Dermis microvascular lymphatic vessel endothelial cell (primary cell): Measurements from ENCODE around the gene SNX20. TPM values are rescaled to one million over a fixed set of nuclear protein-coding genes. Genes with fewer than 3 reads are reported as not detected.

Experiments
- DNase-seq, 2 donors: peaks; one replicate each; pipeline versions ENCODE4 v3.0.0 to v3.0.0-alpha.2; 2010; ENCODE audit warnings: low read depth in 2 of 2
- total RNA-seq: library from RNA; depleted of rRNA; stranded (reverse); fragments of >200 nt; gene quantifications from 2 replicates; pipeline ENCODE4 v1.2.1, GENCODE V29; 2014

The SNX20 gene
- total RNA-seq, 1 donor from 2014 or later: 0.13 TPM

DNA sequence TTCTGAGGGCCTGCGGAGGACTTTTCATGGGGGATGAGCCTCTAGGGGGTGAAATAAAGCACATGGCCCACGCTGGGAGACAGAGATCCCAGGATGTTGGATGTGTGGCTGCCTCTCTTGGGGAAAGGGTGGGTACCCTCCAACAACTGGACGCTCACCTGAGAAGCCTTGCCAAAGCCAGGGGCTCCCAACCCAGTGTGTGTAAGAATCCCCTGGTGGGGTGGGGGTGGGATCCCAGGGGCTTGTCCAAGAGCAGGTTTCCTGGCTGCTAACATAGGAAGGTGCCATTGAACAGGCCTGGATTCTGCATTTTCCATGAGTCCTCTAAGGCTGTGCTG lies 587 bp downstream of the SNX20 start:
- DNase-seq: no peak

DNA sequence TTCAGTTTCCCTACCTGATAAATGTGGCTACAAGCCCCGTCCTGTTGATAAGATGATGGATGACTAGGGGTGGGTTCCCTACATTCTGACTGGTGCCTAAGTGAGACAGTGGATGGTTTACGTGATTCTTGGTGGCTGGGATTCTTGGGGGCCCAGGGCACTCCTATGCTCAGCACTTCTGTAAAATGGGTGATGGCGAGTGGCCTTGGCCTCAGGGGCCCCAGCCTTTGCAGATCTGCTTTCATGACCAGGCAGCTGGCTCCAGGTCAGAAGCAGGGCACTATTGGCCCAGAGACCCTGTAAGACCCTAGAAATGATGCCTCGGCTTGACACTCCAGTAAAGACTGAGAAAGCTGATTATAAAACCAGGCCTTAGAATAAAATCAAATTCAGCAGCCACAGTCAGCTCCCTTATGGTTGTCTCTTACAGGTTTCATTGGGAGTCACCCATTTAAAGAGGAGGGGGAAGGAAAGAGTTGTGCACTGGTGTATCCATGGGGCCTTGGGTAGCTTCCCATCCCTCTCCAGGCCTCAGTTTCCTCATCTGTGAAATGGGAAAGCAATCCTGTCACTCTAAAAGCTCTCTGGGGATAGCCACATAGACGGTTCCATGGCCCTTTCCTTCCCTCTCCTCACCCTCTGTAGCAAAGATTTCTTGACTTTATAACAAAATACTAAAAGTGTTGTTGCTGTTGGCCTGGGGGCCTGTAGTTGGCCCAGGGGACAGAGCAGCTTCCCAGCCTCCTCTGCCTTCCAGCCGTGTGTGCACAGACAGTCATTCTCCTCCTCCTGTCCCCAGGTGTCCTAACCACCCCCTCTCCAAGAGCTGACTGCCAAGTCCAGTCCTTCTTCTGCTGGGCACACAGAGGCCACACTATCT lies 1.2 kb downstream of the SNX20 start:
- no peak for DNase-seq

- DNase-seq: no peak
Measured at GRCh38 chr16:50679266-50679665, 1.8 kb downstream of the SNX20 start.

- DNase-seq: no peak
Measured at GRCh38 chr16:50678531-50678930, 2.6 kb downstream of the SNX20 start.

DNA sequence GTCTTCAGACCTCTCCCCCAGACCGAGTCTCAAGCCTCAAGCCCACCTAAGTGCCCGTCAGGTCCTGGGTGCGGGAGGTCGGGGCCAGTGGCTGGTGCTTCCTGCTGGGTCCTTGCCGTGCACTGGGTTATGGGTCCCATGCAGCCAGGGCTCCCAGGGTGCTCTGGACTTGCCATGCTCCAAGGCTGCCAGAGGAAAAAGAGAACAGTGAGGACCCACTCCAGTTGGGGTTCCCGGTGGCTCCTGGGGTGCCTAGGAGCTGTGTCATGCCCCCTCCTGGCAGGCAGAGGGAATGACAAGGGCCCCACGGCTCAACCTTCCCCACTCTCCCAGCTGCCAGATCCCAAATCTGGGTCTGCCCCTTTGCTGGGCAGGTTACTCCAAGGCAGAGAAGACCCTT lies 3.8 kb downstream of the SNX20 start:
- DNase-seq: no peak

DNA sequence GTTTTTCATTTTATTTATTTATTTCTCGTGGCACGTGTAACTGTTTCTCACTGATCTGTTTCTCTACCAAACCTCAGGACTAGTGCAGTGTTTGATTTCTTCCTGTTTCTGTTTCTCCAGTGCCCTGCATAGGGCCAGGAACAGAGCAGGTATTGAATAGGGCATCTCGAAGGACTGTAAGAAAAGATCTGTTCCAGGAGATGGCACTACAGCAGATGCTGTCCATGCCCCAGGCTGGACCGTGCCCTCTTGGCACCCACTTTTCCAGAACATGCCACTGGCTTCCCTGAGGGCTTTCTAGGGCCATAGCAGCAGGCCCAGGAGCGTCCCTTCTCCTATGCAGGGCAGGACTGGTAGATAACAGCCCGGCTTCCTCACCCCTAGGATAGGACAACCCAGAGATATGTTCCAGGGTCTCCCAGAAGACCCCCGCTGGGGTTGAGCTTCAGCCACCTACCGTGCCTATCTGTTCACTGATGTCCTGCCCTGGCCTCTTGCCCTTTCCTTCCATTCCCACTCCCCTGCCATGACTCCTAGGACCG lies 4.4 kb downstream of the SNX20 start:
- no peak for DNase-seq

DNA sequence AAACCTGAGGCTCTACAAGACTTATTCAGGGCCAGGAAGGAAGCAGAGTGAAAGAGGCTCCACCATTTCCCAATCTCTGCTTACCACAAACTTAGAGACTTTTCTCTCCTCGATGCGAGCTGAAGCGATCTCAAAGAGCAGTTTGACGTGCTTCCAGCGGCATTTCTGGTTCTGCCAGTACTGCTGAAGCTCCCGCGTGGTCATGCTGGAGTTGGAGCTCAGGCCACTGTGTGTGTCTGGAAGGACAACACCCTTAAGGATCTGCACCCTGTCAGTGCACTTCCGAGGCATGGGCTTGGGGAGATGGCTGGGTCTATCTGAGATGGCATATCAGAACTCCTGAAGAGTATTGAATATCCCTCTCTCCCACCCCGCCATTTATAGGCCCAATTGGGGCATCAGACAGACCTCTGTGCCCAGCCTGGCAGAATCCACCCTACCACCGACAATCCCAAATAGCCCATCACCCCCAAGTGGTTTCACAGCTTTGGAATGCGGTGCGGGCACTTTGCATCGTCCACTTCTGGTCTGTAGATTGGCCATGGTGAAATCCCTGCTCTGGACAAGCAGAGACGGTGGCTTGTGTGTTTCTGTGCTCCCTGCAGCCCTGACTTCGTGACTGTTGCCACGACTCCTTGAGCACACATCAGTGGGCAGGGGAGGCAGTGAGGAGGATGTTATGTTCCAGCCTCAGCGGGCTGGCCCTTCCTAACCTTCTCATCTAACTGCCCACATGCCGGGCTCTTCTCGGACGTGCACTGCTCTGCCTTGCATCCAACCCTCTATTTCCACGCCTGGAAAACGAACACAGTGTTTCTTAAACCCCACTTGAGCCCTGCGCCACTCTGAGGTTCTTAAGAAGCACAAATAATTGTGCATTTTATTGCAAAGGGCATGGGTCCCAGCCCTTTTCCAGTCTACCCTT lies 5.2 kb downstream of the SNX20 start:
- DNase-seq: no peak

GRCh38 chr16:50674831-50675230 lies 6.3 kb downstream of the SNX20 start:
- DNase-seq: no peak

DNA sequence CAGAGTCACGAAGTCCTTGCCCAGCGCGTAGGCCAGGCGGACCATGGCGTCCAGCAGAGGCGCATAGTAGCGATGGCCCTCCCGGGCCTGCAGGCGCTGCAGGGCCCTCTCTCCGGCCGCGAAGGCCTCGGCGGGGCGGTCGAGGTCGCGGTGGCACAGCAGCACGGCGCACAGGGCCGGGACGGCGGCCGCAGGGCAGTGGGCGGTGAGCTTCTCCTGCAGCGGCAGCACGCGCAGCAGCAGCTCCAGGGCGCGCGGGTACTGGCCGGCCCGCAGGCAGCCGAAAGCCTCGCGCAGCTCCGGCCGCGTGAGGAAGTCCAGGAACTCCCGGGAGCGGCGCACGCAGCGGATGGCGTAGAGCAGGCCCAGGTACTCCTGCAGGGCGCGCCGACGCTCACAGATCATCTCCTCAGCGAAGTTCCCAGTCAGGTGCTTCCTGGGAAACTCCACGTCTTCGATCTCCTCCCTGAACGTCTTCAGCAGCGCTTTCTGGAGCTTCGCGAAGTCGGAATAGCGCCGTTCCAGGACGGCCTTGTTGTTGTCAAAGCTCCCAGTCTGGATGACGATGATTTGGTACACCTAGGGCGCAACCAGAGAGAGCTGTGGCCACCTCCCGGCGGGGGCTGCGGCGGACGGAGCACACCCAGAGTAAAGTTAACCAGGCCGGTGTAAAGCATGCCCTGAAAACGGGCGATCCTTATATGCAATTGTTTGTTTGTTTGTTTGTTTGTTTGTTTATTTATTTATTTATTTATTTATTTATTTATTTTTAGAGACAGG lies 7.4 kb downstream of the SNX20 start:
- DNase-seq: no peak

GRCh38 chr16:50671644-50672260 lies 9.4 kb downstream of the SNX20 start:
- DNase-seq: peak in 1 of 2 donors; percentile 48

DNA sequence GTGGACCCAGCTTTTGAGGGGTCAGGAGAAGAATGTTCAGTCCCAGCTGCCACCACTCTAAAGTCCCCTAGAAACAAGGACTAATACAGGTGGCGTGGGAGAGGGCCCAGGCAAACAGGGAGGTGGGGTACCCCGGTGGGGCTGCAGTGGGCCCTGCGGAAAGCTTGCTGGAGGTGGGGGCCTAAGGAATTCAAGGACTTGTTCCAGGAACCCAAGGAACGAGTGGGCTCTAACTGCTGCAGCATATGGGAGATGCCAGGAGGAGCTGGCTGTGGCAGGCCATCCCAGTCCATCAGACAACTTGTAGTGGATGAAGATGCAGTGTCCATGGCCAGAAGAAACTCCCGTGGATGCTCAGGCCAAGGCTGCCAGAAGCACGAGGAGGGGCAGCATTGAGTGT lies 10.6 kb downstream of the SNX20 start:
- no peak for DNase-seq

DNA sequence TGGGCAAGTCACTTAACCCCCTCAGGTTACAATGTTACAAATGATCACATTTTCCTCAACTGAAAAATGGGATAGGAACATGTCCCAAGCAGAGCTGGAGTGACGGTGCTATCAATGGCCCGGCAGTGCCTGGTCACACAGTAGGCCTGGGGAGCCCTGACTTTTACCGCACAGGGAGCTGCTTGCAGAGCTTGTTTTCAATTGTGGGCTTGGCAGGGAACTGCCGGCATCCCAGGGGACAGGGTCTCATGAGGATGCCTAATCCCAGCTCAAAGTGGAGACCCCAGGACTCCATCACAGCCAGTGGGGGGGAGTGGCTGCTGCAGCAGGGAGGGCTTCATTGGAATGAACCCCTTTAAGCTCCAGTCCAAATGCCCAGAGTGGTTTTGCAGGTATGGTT lies 11.4 kb downstream of the SNX20 start:
- no peak for DNase-seq

DNA sequence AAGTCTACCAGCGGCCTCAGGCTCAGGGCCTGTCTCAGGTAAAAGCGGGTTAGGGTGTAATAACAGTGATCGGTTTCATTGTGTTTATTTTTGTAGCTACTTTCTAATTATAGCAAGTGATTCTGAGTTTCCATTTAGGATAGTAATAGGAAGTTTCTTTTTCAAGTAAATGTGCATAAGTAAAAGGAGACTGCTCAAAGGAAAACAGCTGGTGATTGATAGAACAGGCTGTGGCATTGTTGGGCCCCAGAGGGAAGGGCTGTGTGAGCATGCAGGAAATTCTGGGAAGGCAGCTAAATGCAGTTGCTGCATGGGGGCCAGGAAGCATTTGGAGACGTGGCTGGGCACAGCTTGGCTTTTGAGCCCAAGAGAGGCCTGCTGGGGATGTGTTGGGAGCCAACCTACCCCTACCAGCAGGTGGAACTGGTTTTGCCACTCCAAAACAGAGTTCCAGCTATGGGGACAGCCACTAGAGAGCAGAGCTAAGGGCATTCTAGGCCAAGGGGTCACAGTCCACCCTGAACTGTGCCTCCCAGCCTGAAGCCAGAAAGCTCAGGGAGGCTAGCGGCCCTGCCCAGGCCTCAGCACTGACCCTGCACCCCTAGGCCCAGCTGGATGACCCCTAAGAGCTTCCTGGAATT lies 12.6 kb downstream of the SNX20 start:
- no peak for DNase-seq

DNA sequence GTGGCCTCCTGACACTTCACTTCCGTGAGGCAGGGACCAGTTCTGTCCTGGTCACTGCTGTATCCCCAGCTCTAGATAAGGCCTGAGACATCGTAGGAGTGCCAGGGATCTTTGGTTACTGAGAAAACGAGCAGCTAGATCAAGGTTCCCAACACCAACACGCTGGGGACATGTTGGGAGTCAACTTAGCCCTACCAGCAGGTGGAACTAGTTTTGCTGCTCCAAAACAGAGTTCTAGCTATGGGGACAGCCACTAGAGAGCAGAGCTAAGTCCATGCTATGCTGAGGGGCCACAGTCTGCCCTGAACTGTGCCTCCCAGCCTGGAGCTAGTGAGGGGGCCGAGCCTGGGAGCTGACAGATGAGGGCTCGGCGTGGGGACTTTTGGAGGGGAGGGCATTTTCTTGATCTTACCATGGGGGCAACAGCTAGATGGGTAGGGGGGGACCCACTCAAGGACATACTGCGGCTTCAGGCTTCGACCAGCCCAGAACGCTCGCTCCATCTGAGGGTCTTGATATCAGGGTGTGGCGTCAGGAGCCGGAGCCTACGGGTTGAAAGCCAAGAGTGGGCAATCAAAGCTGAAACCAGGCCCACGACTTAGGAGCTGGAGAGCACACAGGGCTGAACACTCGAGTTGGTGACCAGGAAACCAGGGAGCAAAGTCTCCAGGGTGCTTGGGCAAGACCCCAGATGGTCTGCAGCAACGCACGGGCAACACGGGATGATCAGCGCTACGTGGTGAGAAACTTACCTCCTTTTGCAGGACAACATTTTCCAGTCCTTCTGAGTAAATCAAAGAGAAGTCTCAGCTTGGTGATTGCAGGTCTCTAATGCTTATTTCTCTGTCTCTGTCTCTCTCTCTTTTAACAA lies 13.4 kb downstream of the SNX20 start:
- no peak for DNase-seq

DNA sequence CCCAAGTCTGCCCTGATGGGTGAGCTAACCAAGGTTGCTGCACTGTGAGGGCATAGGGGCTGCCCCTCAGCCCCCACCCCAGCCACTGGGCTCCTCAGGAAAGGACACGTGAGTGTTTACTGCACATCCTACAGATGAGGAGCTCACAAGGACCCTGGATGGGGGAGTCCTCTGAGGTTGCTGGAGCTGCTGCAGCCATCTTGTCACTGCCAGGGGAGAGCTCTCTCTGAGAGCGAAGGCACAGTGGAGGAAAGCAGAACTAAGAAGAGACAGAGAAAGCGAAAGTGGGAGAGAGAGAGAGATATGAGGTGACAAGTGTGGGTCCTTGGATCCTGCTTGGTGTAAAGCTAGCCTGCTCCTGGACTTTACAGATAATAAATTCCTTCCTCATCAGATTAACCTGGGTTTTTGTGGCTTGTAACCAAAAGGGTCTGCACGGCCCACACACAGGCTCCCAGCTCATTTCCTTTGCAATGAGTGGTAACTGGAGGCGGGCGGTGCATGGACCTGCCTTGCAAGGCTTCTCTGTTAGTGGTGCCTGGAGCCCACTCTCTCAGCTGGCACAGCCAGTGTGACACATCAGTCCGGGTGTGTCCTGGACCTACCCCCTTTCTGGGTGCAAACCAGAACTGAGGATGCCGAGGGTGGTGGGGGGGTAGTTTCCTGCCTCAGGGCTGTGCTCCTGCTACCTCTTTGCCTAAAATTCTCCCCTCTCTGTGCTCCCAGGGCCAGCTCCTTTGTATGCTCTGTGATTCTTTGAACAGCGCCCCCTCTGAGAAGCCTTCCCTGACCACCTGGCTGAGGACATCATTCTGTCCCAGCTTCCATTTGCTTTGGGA lies 14.2 kb downstream of the SNX20 start:
- no peak for DNase-seq

- DNase-seq: peak; percentile 41 to 65
Measured at GRCh38 chr16:50665128-50665878, 15.8 kb downstream of the SNX20 start.

DNA sequence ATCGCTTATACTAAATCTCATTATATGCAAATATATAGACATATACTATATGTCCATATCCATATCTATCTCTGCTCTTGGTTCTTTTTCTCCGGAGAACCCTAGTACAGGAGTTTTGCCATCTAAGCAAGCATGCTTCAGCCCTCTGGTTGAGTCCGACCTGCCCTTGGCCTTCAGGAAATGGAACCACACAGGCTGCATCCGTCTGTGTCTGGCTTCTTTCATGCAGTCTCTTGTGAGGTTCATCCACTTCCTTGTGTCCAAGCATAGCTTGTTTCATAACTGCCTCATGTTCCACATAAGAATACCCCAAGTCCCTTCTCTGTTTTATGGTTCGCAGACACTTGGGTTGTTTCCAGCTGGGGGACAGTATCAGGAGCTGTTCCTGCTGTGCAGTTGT lies 16.8 kb downstream of the SNX20 start:
- DNase-seq: peak in 1 of 2 donors; percentile 9
